Thyroid gland (tissue), 4 donors: ENCODE results near the gene JAG2. TPM values are rescaled to one million over a fixed set of nuclear protein-coding genes. Genes with fewer than 3 reads are reported as not detected.

Source experiments
- DNase-seq, 2 donors: peaks; one replicate each; pipeline ENCODE4 v3.0.0-alpha.2; 2019
- H3K27ac ChIP-seq, 3 donors: fragments of 200-600 bp; sonication (generic); 1 replicate in 2 of 3; 2 replicates in 1 of 3; pipeline ENCODE4 v1.5.1; 2016 to 2019; ENCODE audit warnings: mild to moderate bottlenecking in 1 of 3, moderate library complexity in 1 of 3
- H3K27me3 ChIP-seq: fragments of 200-600 bp; sonication (generic); one replicate; pipeline ENCODE4 v1.5.1; 2019
- H3K36me3 ChIP-seq, 2 donors: fragments of 200-600 bp; sonication (generic); one replicate each; pipeline ENCODE4 v1.5.1; 2016 to 2019
- H3K4me1 ChIP-seq, 2 donors: fragments of 200-600 bp; sonication (generic); one replicate each; pipeline ENCODE4 v1.5.1; 2017 to 2019
- H3K4me3 ChIP-seq, 3 donors: fragments of 200-600 bp; sonication (generic); replicated peaks in 1 of 3; 1 replicate in 2 of 3; 2 replicates in 1 of 3; pipeline ENCODE4 v1.5.1; 2016; ENCODE audit warnings: mild to moderate bottlenecking in 1 of 3
- H3K9me3 ChIP-seq: fragments of 200-600 bp; sonication (generic); one replicate; pipeline ENCODE4 v1.5.1; 2017
- POLR2A ChIP-seq, 2 donors: fragments of 450-650 bp; IDR thresholded peaks; one replicate each; pipeline ENCODE4 v1.6.1; 2017; ENCODE audit warnings: antibody characterized with exemption in 2 of 2, mild to moderate bottlenecking in 2 of 2, moderate library complexity in 1 of 2
- WGBS, 2 donors: methylation state at CpG; one replicate each; pipeline ENCODE4 v1.1.5; 2017; 5-methylcytosine and 5-hydroxymethylcytosine counted together
- intact Hi-C: fragments of 100-400 bp; cut with DNase I; formaldehyde crosslinking; loops from one replicate; pipeline ENCODE4 v1.15.1; 2023
- total RNA-seq, 4 donors: library from RNA; depleted of rRNA; stranded (reverse); fragments of >200 nt; gene quantifications; one replicate each; pipeline ENCODE4 v1.2.3, GENCODE V29; 2016
- TF ChIP-seq, protein P1 (sequence below), 6 experiments: fragments of 200-600 bp in 3 of 6; fragments of 450-650 bp in 3 of 6; sonication (generic) in 3 of 6; IDR thresholded peaks; one replicate each; pipeline ENCODE4 v1.5.1; 2016 to 2019; ENCODE audit warnings: antibody characterized with exemption in 6 of 6, mild to moderate bottlenecking in 2 of 6, inconsistent platforms in 1 of 6, moderate library complexity in 1 of 6

The JAG2 gene
- total RNA-seq, 4 donors from 2014 or later, result 3.9 to 10.7 (median 5.2) TPM

- DNase-seq, result no peak
- TF ChIP-seq POLR2A (IDR thresholded peaks at IDR 0.05), result no peak
- TF ChIP-seq, protein P1, sequence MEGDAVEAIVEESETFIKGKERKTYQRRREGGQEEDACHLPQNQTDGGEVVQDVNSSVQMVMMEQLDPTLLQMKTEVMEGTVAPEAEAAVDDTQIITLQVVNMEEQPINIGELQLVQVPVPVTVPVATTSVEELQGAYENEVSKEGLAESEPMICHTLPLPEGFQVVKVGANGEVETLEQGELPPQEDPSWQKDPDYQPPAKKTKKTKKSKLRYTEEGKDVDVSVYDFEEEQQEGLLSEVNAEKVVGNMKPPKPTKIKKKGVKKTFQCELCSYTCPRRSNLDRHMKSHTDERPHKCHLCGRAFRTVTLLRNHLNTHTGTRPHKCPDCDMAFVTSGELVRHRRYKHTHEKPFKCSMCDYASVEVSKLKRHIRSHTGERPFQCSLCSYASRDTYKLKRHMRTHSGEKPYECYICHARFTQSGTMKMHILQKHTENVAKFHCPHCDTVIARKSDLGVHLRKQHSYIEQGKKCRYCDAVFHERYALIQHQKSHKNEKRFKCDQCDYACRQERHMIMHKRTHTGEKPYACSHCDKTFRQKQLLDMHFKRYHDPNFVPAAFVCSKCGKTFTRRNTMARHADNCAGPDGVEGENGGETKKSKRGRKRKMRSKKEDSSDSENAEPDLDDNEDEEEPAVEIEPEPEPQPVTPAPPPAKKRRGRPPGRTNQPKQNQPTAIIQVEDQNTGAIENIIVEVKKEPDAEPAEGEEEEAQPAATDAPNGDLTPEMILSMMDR (IDR thresholded peaks at IDR 0.05), result no peak
- Histone ChIP-seq H3K9me3 (no peaks in the 10 kb centered on the region), H3K27me3 (no peaks in the 10 kb centered on the region), H3K4me3 (no peak overlapping the region), H3K4me1 (peaks cover 0 to 5% of the 10 kb centered on the region in 2 donors), H3K27ac (no peak overlapping the region), H3K36me3 (no peaks in the 10 kb centered on the region)
- WGBS, 2 donors, result 89 to 100% methylated on average over 1 to 2 of the region's 2 CpGs
- intact Hi-C loops, result no loop called here
Observed at GRCh38 chr14:105162669-105162979, 6.0 kb downstream of the JAG2 start.

DNA sequence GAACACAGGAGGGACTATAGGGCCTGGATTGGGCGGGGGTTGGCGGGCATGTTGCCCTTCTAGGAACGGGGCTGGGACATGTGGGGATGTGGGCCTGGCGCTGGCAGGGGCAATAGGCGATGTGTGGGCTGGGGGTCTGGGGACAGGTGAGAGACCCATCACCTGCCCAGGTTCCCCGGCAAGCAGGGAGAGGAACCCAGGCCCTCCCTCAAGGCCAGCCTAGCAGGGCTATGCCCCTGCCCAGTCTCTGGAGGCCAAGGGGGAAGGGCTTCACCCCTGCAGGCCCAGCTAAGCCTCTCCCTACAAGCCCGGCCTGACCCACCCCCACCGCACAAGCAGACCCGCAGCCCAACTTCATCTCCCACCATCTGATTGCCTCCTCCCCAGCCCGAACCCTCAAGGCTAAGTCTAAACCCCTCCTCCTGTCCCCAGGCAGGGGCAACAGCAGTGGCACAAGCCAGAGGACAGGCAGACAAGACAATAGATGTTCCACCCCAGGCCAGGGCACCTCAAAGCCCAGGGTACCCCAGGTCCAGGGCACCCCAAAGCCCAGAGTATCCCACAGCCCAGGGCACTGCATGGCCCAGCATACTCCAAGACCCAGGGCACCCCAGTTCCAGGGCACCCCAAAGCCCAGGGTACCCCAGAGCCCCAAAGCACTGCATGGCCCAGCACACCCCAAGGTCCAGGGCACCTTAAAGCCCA, 6.5 kb downstream of the JAG2 start:
- no peaks in the 10 kb centered on the region for H3K27me3 ChIP-seq
- TF ChIP-seq, protein P1 (IDR thresholded peaks at IDR 0.05), result no peak
- TF ChIP-seq POLR2A (IDR thresholded peaks at IDR 0.05), result no peak

DNA sequence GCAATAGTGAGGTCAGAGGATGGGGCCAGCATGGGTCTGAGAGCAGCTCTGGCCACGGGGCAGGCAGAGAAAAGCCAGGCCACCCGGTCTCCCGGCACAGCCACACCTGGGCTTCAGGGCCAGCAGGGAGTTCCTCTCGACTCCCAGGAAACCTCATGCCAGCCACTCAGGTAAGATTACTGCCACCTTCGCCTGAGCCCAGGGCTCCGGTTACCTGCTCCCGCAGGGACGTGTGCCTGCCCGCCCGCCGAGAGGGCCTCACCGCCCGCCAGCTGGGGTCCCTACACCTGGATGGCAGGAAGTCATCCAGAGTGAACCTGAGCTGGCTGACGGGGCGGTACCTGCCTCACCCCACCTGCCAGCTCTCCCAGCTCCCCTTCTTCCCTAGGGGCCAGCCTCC, 7.3 kb downstream of the JAG2 start:
- H3K4me3 ChIP-seq, result no peak overlapping the region
- no peak for DNase-seq
- H3K9me3 ChIP-seq, result no peaks in the 10 kb centered on the region
- H3K27ac ChIP-seq, result no peak overlapping the region
- H3K27me3 ChIP-seq, result no peaks in the 10 kb centered on the region
- 75 to 86% methylated on average over 10 to 11 of the region's 15 CpGs for WGBS, 2 donors
- no peaks in the 10 kb centered on the region for H3K4me1 ChIP-seq
- intact Hi-C loops, result no loop called here
- no peaks in the 10 kb centered on the region for H3K36me3 ChIP-seq
- TF ChIP-seq, protein P1 (IDR thresholded peaks at IDR 0.05), result no peak
- no peak for TF ChIP-seq POLR2A (IDR thresholded peaks at IDR 0.05)

More for the DNA sequence above, 6.5 kb downstream of the JAG2 start:
- Histone ChIP-seq H3K9me3 (no peaks in the 10 kb centered on the region), H3K27ac (no peak overlapping the region), H3K36me3 (no peaks in the 10 kb centered on the region), H3K4me1 (peaks cover 0 to 2% of the 10 kb centered on the region in 2 donors), H3K4me3 (no peak overlapping the region)
- intact Hi-C loops, result no loop called here
- 90 to 93% methylated on average over 6 to 10 of the region's 10 CpGs for WGBS, 2 donors
- no peak for DNase-seq

DNA sequence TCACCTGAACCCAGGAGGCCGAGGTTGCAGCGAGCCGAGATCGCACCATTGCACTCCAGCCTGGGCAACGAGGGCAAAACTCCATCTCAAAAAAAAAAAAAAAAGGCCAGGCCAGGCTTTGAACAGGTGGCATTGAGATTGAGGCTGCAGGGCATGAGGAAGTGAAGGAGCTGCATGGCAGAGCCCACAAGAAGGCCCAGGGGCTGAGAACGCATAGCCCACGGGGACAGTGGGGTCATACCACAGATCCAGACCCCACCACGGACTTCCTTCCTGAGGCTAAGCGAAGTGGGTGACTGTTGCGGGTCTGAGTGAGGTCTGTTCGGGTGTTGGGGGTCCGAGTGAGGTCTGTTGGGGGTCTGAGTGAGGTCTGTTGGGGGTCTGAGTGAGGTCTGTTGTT, 7.8 kb downstream of the JAG2 start:
- H3K4me3 ChIP-seq, result no peak overlapping the region
- no peak for DNase-seq
- intact Hi-C loops, result no loop called here
- H3K27me3 ChIP-seq, result no peaks in the 10 kb centered on the region
- WGBS, 2 donors, result 84 to 93% methylated on average over 12 of the region's 12 CpGs
- TF ChIP-seq POLR2A (IDR thresholded peaks at IDR 0.05), result no peak
- TF ChIP-seq, protein P1 (IDR thresholded peaks at IDR 0.05), result no peak
- H3K9me3 ChIP-seq, result no peaks in the 10 kb centered on the region
- no peaks in the 10 kb centered on the region for H3K4me1 ChIP-seq
- no peaks in the 10 kb centered on the region for H3K36me3 ChIP-seq
- no peak overlapping the region for H3K27ac ChIP-seq

GRCh38 chr14:105159344-105159743, 9.2 kb downstream of the JAG2 start:
- Histone ChIP-seq H3K4me1 (no peaks in the 10 kb centered on the region), H3K9me3 (no peaks in the 10 kb centered on the region), H3K27me3 (no peaks in the 10 kb centered on the region), H3K36me3 (no peaks in the 10 kb centered on the region), H3K4me3 (no peak overlapping the region), H3K27ac (no peak overlapping the region)
- DNase-seq, result no peak
- intact Hi-C loops, result no loop called here
- TF ChIP-seq POLR2A (IDR thresholded peaks at IDR 0.05), result no peak
- TF ChIP-seq, protein P1 (IDR thresholded peaks at IDR 0.05), result no peak
- 81 to 87% methylated on average over 14 of the region's 14 CpGs for WGBS, 2 donors
